HEK293T (cell line): ENCODE data around the gene FHIT.

Experiments used
- CTCF ChIA-PET: fragments of 350-600 bp; formaldehyde crosslinking; extraction: SDS; loops from one replicate; lab custom pipeline; 2021; ENCODE audit warnings: antibody characterized with exemption, inconsistent platforms; lab: Yijun Ruan, JAX
- POLR2A ChIA-PET: fragments of 350-600 bp; formaldehyde crosslinking; extraction: SDS; loops from one replicate; lab custom pipeline; 2020; ENCODE audit warnings: antibody characterized with exemption, inconsistent platforms; lab: Yijun Ruan, JAX
- DNase-seq: peaks from one replicate; pipeline ENCODE4 v3.0.0; 2012; ENCODE audit warnings: mixed read lengths; ENCODE audit errors: extremely low spot score
- ARNT ChIP-seq: fragments of 450-650 bp; IDR thresholded peaks from 2 replicates; pipeline ENCODE4 v1.6.1; 2017; ENCODE audit warnings: mild to moderate bottlenecking
- BHLHE40 ChIP-seq: fragments of 450-650 bp; IDR thresholded peaks from 2 replicates; pipeline ENCODE4 v1.6.1; 2016; ENCODE audit warnings: mild to moderate bottlenecking, moderate library complexity, borderline replicate concordance
- CTBP1 ChIP-seq: fragments of 450-650 bp; IDR thresholded peaks from 2 replicates; pipeline ENCODE4 v1.6.1; 2016; ENCODE audit warnings: borderline replicate concordance
- ELF4 ChIP-seq: fragments of 450-650 bp; IDR thresholded peaks from 2 replicates; pipeline ENCODE4 v1.6.1; 2017; ENCODE audit warnings: antibody characterized with exemption
- FOXA1 ChIP-seq: fragments of 450-650 bp; IDR thresholded peaks from 2 replicates; pipeline ENCODE4 v1.6.1; 2016; ENCODE audit warnings: mild to moderate bottlenecking
- FOXK2 ChIP-seq: fragments of 450-650 bp; IDR thresholded peaks from 2 replicates; pipeline ENCODE4 v1.6.1; 2016; ENCODE audit warnings: mild to moderate bottlenecking
- FOXM1 ChIP-seq: fragments of 450-650 bp; IDR thresholded peaks from 2 replicates; pipeline ENCODE4 v1.6.1; 2017; ENCODE audit warnings: mild to moderate bottlenecking, borderline replicate concordance
- HDGF ChIP-seq: fragments of 450-650 bp; IDR thresholded peaks from 2 replicates; pipeline ENCODE4 v1.6.1; 2017; ENCODE audit warnings: antibody characterized with exemption, borderline replicate concordance
- L3MBTL2 ChIP-seq: fragments of 450-650 bp; conservative IDR thresholded peaks from 2 replicates; pipeline ENCODE4 v1.6.1; 2016; ENCODE audit warnings: mild to moderate bottlenecking
- LEF1 ChIP-seq: fragments of 450-650 bp; IDR thresholded peaks from 2 replicates; pipeline ENCODE4 v1.6.1; 2017; ENCODE audit warnings: mild to moderate bottlenecking, borderline replicate concordance
- NFRKB ChIP-seq: fragments of 450-650 bp; IDR thresholded peaks from 2 replicates; pipeline ENCODE4 v1.6.1; 2016; ENCODE audit warnings: mild to moderate bottlenecking, moderate library complexity
- PKNOX1 ChIP-seq: fragments of 450-650 bp; IDR thresholded peaks from 2 replicates; pipeline ENCODE4 v1.6.1; 2016
- SP1 ChIP-seq: fragments of 450-650 bp; IDR thresholded peaks from 2 replicates; pipeline ENCODE4 v1.6.1; 2017
- SUZ12 ChIP-seq: fragments of 450-650 bp; IDR thresholded peaks from 2 replicates; pipeline ENCODE4 v1.6.1; 2016; ENCODE audit warnings: mild to moderate bottlenecking
- TARDBP ChIP-seq: fragments of 450-650 bp; IDR thresholded peaks from 2 replicates; pipeline ENCODE4 v1.6.1; 2016
- ZNF384 ChIP-seq: fragments of 450-650 bp; IDR thresholded peaks from 2 replicates; pipeline ENCODE4 v1.6.1; 2016

The FHIT gene

GRCh38 chr3:59854061-59854709, 1397.1 kb downstream of the FHIT start:
- DNase-seq, result no peak
- ChIA-PET CTCF (no interaction called here), POLR2A (no interaction called here)
- TF ChIP-seq SP1, result no peak
- TF ChIP-seq FOXA1, result no peak
- TF ChIP-seq LEF1, result no peak
- no peak for TF ChIP-seq NFRKB
- TF ChIP-seq FOXM1, result no peak
- no peak for TF ChIP-seq BHLHE40
- TF ChIP-seq FOXK2, result no peak
- no peak for TF ChIP-seq PKNOX1
- no peak for TF ChIP-seq SUZ12
- no peak for TF ChIP-seq TARDBP
- TF ChIP-seq HDGF, result no peak
- no peak for TF ChIP-seq L3MBTL2
- no peak for TF ChIP-seq CTBP1
- no peak for TF ChIP-seq ZNF384
- TF ChIP-seq ELF4, result no peak
- TF ChIP-seq ARNT, result no peak

- CTCF ChIA-PET, result no interaction called here
- TF ChIP-seq SP1 (no peak), L3MBTL2 (no peak), NFRKB (no peak), HDGF (no peak), ELF4 (no peak), TARDBP (no peak), FOXK2 (no peak), CTBP1 (no peak), SUZ12 (no peak), FOXA1 (no peak), LEF1 (no peak), FOXM1 (no peak), BHLHE40 (no peak), ZNF384 (no peak), PKNOX1 (no peak), ARNT (no peak)
Observed at GRCh38 chr3:59850417-59850816, 1400.8 kb downstream of the FHIT start.

GRCh38 chr3:59845386-59845785, 1405.9 kb downstream of the FHIT start:
- POLR2A ChIA-PET, result no interaction called here
- no peak for DNase-seq
- CTCF ChIA-PET, result no interaction called here
- no peak for TF ChIP-seq FOXA1
- TF ChIP-seq TARDBP, result no peak
- TF ChIP-seq L3MBTL2, result no peak
- TF ChIP-seq NFRKB, result no peak
- no peak for TF ChIP-seq HDGF
- TF ChIP-seq CTBP1, result no peak
- TF ChIP-seq SUZ12, result no peak
- no peak for TF ChIP-seq ELF4
- TF ChIP-seq BHLHE40, result no peak
- TF ChIP-seq FOXK2, result no peak
- no peak for TF ChIP-seq PKNOX1
- TF ChIP-seq ARNT, result no peak
- TF ChIP-seq FOXM1, result no peak
- TF ChIP-seq SP1, result no peak

More at GRCh38 chr3:59850417-59850816, 1400.8 kb downstream of the FHIT start:
- DNase-seq, result no peak
- POLR2A ChIA-PET, result no interaction called here

GRCh38 chr3:59843821-59844220, 1407.4 kb downstream of the FHIT start:
- no peak for DNase-seq
- ChIA-PET CTCF (no interaction called here), POLR2A (no interaction called here)
- no peak for TF ChIP-seq ZNF384
- TF ChIP-seq FOXM1, result no peak
- TF ChIP-seq FOXA1, result no peak
- no peak for TF ChIP-seq SUZ12
- no peak for TF ChIP-seq TARDBP
- TF ChIP-seq CTBP1, result no peak
- TF ChIP-seq ELF4, result no peak
- no peak for TF ChIP-seq LEF1

- POLR2A ChIA-PET, result no interaction called here
- CTCF ChIA-PET, result no interaction called here
- DNase-seq, result no peak
- no peak for TF ChIP-seq LEF1
- TF ChIP-seq BHLHE40, result no peak
- TF ChIP-seq HDGF, result no peak
- no peak for TF ChIP-seq PKNOX1
- no peak for TF ChIP-seq TARDBP
- no peak for TF ChIP-seq ELF4
- TF ChIP-seq SUZ12, result no peak
Observed at GRCh38 chr3:59839810-59840515, 1411.3 kb downstream of the FHIT start.
